NCI-H345 treated with DMSO at 0.1 percent for 48 hours (cell line): ENCODE data around the gene ALOX5.

Experiments
- DNase-seq: peaks from one replicate; lab custom pipeline; 2025; ENCODE audit not compliant: unreplicated experiment; lab: John Stamatoyannopoulos, UW

ALOX5 gene

DNA sequence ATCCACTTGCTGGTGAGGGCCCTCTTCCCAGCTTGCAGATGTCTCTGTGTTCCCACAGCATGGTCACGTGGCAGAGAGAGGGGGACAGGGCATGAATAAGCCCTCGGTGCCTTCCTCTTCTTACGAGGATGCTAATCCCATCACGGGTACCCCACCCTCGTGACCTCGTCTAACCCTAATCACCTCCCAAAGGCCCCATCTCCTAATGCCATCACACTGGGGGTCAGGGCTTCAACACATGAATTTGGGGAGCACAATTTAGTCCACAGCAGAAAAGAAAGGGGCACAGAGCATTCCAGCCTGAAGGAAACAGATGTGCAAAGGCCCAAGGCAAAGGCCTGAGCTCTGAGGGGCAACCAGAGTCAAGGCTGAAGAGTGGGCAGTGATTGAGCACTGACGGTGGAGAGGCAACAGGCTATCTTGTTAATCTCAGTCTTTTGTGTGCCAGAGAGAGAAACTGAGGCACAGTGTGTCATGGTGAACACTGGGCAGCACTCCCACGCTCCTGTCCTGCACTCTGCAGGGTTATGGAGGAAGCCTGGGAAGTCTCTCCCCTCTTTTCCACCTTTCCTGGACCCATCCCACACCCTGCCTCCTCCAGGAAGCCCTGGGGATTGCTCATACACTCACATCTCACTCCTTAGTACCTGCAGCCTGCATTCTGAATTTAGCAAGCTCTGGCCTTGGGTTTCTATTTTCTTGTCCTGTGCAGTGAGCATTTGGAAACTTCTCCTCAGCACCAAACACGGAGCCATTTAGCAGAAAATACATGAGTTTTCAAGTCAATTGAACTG, 49.0 kb downstream of the ALOX5 start:
- no peak for DNase-seq

DNA sequence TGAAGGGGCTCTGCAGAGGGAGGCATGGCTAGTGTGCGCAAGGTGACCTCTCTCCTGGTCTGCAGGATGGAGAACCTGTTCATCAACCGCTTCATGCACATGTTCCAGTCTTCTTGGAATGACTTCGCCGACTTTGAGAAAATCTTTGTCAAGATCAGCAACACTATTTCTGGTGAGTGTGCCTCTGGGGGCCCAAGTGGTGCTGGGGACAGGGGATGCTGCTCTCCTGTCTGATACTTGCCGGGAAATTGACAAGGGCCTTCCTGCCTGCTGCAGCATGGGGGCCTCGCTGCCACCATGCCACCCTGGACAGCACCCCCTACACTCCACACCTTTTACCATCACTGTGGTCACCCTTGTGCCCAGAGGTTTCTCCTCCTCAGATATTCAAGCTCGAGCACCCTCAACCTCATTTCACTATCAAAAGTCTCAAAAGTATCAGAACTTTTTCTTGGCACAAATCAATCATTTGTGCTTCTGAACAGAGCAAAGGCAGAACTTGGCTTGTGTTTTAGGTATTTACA, 50.0 kb downstream of the ALOX5 start:
- DNase-seq = no peak

- DNase-seq = no peak
Observed at GRCh38 chr10:45424668-45425404, 50.8 kb downstream of the ALOX5 start.

DNA sequence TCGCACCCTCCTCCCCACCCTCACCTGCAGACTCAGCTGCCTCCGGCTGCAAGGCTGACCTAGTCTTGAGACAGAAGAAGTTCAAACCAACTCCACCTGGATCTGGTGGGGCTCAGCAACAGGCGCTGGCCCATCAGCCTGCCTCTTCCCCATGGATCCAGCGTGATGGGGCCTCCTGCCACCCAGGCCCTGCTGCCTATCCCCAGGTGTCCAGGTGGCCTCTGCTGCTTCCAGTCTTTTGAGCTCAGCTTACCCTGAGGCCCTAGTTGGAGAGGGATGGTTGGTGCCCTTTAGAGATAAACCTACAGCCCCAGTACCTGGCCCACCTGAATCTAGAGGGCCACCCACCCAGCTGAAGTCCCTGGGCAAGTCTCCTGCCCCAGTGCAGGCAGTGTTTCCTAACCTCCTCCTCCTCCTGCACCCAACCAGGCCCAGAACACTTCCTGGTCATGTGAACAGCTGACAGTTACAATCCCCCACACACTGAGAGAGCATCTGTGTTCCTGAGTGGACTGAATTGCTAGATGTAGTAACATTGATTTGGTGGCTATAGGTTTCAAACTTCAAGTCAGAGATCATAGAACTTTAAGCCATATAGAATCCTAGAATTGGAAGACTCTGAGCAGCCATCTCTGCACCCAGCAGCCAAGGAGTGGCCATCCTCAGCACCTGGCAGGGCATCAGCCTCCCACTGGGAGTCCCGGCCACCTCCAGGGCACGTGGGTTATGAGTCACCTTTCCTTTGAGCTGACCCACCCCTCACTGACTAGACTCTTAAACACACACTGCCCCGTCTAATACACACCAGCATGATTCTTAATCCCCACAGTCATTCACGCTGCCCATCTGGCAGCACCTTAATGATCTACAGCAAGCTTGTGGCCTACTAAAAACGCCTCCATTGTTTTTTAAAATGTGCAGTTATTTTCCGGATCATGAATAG, 51.9 kb downstream of the ALOX5 start:
- DNase-seq = no peak

DNA sequence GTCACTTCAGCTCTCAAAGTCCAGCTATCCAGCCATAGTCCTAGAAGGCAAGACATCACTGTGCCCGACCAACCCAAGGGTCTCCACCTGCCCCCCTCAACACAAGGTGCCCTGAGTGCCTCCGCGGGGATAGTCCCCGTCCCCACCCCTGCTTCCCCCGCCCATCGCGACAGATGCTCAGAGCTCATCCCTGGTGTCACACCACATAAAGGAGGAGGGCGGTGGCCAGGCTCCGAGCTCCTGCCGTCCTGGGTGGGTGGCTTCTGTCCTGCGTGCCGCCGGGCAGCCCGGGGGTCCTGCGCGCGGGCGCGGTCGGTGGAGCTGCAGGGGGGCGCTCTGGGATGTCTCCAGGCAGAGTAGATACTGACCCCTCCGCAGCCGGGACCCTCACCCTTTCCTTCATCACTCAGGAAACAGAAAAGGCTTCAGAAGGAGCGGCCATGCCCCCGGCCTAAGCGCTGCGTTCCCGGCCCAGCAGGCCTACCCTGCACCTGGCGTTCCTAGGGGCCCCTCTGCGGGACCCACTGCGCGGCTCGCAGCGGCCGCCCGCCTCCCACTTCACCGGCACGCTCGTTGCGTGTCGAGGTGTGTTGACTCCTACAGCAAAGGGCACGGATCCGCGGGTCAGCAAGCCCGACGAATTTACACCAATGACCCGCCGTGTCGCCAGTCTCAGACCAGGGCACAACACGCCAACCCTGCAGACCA, 53.4 kb downstream of the ALOX5 start:
- no peak for DNase-seq

- DNase-seq = no peak
Observed at GRCh38 chr10:45427970-45428366, 54.0 kb downstream of the ALOX5 start.

GRCh38 chr10:45428611-45429510, 54.8 kb downstream of the ALOX5 start:
- no peak for DNase-seq

GRCh38 chr10:45429790-45430189, 55.8 kb downstream of the ALOX5 start:
- no peak for DNase-seq

DNA sequence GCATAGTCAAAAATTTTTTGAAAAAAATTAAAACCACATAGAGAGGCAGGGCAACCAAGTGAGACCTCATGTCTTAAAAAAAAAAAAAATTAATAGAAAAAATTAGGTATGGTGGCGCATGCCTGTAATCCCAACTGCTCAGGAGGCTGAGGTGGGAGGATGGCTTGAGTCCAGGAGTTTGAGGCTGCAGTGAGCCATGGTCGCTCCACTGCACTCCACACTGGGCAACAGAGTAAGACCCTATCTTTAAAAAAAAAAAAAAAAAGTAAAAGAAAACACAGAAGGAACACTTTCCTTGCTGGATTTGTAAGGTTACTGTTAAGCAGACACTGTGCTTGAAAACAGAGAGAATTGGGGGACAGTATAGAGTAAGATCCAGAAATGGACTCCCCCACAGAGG, 58.1 kb downstream of the ALOX5 start:
- no peak for DNase-seq

GRCh38 chr10:45432700-45433472, 58.9 kb downstream of the ALOX5 start:
- no peak for DNase-seq

DNA sequence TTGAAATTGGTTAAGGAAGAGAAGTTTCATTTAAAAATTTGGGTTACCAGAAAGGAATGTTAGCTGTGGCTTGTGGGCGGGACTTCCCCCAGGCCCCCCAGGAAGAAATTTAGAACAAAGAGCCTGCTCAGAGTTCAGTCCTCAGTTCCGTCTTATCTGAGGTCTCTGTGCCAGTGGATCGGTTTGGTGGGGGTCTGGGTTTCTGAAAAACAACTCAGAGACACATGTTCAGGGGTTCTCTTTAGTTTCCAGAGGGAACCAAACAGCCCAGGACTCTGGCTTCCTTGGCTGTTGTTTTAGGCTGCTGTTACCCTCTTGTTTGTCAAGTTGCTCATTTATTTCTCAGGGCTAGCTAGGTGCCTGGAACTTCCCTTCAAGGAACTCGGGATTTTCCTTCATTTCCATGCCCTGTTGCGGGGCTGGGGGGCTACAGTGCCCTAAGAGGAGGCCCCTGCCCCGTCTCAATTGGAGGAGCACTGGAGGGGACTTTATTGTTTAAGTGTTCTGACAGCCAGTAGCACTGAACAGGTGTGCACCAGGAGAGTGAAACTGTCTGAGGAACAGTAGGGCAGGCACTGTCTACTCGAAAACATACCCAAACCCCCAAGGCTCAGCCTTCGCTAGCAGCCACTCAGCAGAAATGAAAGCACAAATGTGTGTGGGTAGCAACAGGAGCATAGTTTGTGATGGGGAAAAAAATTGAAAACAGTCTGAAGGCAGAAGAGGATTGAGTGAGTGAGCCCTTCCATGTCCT, 59.9 kb downstream of the ALOX5 start:
- DNase-seq = no peak

DNA sequence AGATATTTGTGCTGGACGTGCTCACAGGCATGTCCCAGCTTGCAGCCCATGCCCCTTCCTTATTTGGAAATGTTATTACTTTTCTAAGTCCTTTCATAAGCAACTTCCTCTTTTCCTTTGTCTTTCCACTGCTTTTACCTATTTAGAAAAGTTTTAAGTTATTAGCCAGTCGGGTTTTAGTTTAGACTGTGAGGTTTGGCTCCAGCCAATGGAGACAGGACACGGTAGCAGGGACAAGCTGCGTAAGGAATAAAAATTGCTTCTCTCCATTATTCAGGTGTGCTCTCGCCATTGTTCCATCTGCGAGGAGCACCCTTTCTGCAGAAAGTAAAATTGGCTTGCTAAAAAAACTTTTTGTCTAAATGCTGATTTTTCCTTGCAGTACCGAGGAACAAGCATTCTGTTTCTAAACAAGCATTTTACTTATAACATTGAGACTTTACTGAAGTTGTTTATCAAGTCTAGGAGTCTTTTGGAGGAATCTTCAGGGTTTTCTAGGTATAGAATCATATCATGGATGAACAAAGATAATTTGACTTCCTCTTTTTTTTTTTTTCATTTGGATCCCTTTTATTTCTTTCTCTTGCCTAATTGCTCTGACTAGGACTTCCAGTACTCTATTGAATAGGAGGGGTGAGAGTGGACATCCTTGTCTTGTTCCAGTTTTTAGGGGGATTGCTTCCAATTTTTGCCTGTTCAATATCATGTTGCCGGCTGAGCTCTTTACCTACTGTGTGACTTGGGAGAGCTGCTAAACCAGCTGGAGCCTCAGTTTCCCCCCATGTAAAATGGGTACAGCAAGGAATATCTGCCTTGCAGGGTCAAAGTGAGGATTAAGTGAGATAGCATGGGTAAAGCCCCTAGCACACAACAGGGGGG, 63.8 kb downstream of the ALOX5 start:
- DNase-seq = no peak

DNA sequence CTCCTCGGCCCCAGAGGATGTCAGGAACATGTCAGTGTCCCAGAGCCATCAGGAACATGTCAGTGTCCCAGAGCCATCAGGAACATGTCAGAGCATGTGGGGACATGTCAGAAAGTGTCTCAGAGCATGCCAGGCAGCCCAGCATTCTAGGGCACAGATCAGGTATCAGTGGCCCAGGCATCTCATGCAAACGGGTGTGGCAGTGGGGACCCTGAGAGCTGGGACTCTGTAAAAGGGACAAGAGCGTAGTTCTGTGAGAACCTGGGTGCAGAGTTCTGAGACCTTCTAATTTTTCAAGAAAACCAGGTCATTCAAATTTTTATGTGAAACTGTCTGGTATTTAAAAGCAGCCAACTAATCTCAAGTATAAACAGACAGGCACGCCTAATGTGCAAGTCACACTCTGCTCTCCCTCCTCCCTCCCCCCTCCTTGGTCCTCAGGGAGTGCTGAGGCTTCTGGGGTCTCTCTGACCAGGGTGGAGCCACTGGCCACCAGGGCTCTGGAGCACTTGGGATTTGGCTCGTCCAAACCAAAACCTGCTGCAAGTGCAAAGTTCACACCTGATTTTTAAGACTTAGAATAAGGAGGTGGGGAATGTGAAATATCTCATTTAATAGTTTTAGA, 64.6 kb downstream of the ALOX5 start:
- no peak for DNase-seq

DNA sequence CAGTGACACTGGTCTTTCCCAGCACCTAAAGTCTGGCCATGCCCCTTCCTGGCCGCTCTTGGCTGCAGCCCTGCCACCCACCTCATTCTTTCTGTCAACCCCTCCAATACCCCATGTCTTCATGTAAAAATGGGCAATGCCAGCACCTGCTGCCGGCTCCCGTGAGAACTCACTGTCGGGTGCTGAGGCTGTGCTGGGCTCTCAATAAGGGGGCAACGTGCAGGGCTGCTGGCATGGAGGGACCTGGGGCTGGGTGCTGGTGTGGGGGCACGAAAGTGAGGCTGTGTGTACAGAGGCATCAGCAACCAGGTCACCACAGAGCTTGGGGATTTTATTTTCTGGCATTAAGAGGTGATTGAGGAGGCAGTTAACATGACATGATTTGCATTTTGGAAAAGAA, 65.3 kb downstream of the ALOX5 start:
- DNase-seq = no peak

DNA sequence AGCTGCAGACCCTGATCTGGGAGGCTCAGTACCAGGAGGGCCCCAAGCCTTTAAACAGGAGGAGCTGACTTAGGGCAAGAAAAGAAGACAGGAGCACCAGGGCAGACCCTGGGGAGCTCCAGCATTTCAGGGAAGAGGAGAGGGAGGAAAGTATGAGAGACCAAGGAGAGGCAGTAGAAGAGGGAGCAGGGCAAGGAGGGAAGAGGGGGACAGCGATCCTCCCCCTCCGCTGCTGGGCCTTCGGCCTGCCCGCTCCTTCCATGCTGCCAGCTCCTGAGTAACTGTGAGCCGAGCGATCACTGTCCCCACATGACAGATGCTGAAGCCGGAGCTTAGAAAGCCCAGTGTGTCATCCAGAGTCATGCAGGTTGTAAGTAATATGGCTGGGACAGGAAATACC, 65.9 kb downstream of the ALOX5 start:
- DNase-seq = no peak

GRCh38 chr10:45440511-45441062, 66.6 kb downstream of the ALOX5 start:
- no peak for DNase-seq
